Activated CD4-positive, alpha-beta memory T cell treated with anti-CD3 and anti-CD28 coated beads for 36 hours (primary cell): ENCODE data around the gene SNX22. TPM values are rescaled to one million over a fixed set of nuclear protein-coding genes. Genes with fewer than 3 reads are reported as not detected.

Experiments
- CTCF ChIA-PET: fragments of 350-600 bp; sonication (Branson Sonifier 250); formaldehyde crosslinking; loops from one replicate; lab custom pipeline; 2021; ENCODE audit warnings: antibody characterized with exemption, inconsistent platforms; lab: Charles Lee
- POLR2A ChIA-PET: fragments of 350-600 bp; sonication (Branson Sonifier 250); formaldehyde crosslinking; loops from one replicate; lab custom pipeline; 2021; ENCODE audit warnings: antibody characterized with exemption; lab: Charles Lee
- DNase-seq: peaks from one replicate; pipeline ENCODE4 v3.0.0-alpha.2; 2020
- H3K27ac Mint-ChIP-seq: one replicate; pipeline ENCODE4 v1.8.0; 2021; ENCODE audit warnings: mixed read lengths
- H3K27me3 Mint-ChIP-seq: one replicate; pipeline ENCODE4 v1.8.0; 2021; ENCODE audit warnings: mixed read lengths
- H3K36me3 Mint-ChIP-seq: one replicate; pipeline ENCODE4 v1.8.0; 2021; ENCODE audit warnings: mixed read lengths
- H3K4me1 Mint-ChIP-seq: one replicate; pipeline ENCODE4 v1.8.0; 2021; ENCODE audit warnings: low read depth, mixed read lengths
- H3K4me3 Mint-ChIP-seq: one replicate; pipeline ENCODE4 v1.8.0; 2021; ENCODE audit warnings: mild to moderate bottlenecking, mixed read lengths
- H3K9me3 Mint-ChIP-seq: one replicate; pipeline ENCODE4 v1.8.0; 2021; ENCODE audit warnings: mixed read lengths
- intact Hi-C: fragments of 100-400 bp; cut with micrococcal nuclease; formaldehyde crosslinking; loops from one replicate; pipeline ENCODE4 v1.15.1; 2023
- total RNA-seq, 2 experiments: library from RNA; stranded (reverse); gene quantifications; one replicate each; pipeline ENCODE4 v1.2.3, GENCODE V29; 2021

Gene SNX22
- total RNA-seq, 2 experiments from 2014 or later, result 0.38 to 0.68 TPM

- H3K4me1 Mint-ChIP-seq, result no peaks in the 10 kb centered on the region
- ChIA-PET CTCF (interaction anchor here (0.6 to 1.0 kb wide), 2 partner anchors 16 kb away, joined by 5 read pairs; no protein-coding TSS in a partner anchor), POLR2A (no interaction called here)
- H3K9me3 Mint-ChIP-seq, result no peaks in the 10 kb centered on the region
- peaks cover 21% of the 10 kb centered on the region for H3K36me3 Mint-ChIP-seq
- H3K4me3 Mint-ChIP-seq, result no peak overlapping the region
- intact Hi-C loops, result no loop called here
- H3K27me3 Mint-ChIP-seq, result no peaks in the 10 kb centered on the region
- DNase-seq, result no peak
- H3K27ac Mint-ChIP-seq, result no peak overlapping the region
These were observed 14.2 kb upstream of the SNX22 start for GRCh38 chr15:64137226-64137833.

DNA sequence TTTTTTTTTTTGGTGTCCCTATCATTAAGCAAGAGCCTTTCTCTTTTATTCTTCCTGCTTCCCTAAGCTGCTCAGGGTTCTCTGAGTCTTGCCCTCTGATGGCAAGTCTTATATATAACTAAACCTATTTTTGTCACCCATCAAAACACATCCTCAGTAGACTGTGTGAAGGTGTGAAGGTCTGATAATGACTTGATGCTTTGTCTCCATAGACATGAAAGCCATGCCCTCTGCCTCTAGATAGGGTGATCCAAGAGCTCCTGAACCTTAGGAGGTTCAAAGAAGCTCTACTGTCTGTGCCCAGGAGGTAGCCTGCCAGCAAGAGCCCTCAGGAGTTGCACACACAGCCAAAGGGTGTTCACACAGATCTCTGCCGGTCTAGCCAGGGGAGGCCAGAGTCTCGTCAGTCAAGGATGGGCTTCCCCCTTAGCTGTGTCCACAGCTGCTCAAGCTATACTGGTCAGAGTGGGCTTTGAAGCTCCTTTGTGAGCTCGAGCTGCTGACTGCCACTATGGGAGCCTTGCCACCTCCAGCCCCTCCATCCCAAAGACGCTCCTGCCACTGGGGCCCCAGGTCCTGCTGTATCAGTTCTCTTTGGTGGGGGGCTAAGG lies 13.1 kb upstream of the SNX22 start:
- intact Hi-C loops, result no loop called here
- H3K9me3 Mint-ChIP-seq, result no peaks in the 10 kb centered on the region
- no peaks in the 10 kb centered on the region for H3K4me1 Mint-ChIP-seq
- CTCF ChIA-PET, result interaction anchor here (0.6 to 0.7 kb wide), 2 partner anchors 16 to 17 kb away, joined by 3 to 5 read pairs; no protein-coding TSS in a partner anchor
- H3K4me3 Mint-ChIP-seq, result no peak overlapping the region
- no peaks in the 10 kb centered on the region for H3K27me3 Mint-ChIP-seq
- POLR2A ChIA-PET, result interaction anchor here (0.6 kb wide), 1 partner anchor 1045 kb away, joined by 3 read pairs; no protein-coding TSS in a partner anchor
- DNase-seq, result no peak
- H3K36me3 Mint-ChIP-seq, result peaks cover 15% of the 10 kb centered on the region
- H3K27ac Mint-ChIP-seq, result no peak overlapping the region

GRCh38 chr15:64141798-64142512 lies 9.6 kb upstream of the SNX22 start:
- Mint-ChIP-seq H3K4me3 (no peak overlapping the region), H3K36me3 (peaks cover 8% of the 10 kb centered on the region), H3K27ac (no peak overlapping the region), H3K4me1 (no peaks in the 10 kb centered on the region), H3K27me3 (no peaks in the 10 kb centered on the region), H3K9me3 (no peaks in the 10 kb centered on the region)
- intact Hi-C loops, result no loop called here
- DNase-seq, result no peak
- CTCF ChIA-PET, result interaction anchor here (0.7 kb wide), 1 partner anchor 74 kb away, joined by 3 read pairs; no protein-coding TSS in a partner anchor
- POLR2A ChIA-PET, result interaction anchor here (0.6 kb wide), 1 partner anchor 29 kb away, joined by 3 read pairs; no protein-coding TSS in a partner anchor

- DNase-seq, result no peak
- no peak overlapping the region for H3K27ac Mint-ChIP-seq
- H3K4me1 Mint-ChIP-seq, result no peaks in the 10 kb centered on the region
- POLR2A ChIA-PET, result no interaction called here
- no peaks in the 10 kb centered on the region for H3K9me3 Mint-ChIP-seq
- no peaks in the 10 kb centered on the region for H3K27me3 Mint-ChIP-seq
- intact Hi-C loops, result no loop called here
- peaks cover 3% of the 10 kb centered on the region for H3K36me3 Mint-ChIP-seq
- CTCF ChIA-PET, result no interaction called here
- H3K4me3 Mint-ChIP-seq, result no peak overlapping the region
These were observed 8.3 kb upstream of the SNX22 start for GRCh38 chr15:64143276-64143675.

DNA sequence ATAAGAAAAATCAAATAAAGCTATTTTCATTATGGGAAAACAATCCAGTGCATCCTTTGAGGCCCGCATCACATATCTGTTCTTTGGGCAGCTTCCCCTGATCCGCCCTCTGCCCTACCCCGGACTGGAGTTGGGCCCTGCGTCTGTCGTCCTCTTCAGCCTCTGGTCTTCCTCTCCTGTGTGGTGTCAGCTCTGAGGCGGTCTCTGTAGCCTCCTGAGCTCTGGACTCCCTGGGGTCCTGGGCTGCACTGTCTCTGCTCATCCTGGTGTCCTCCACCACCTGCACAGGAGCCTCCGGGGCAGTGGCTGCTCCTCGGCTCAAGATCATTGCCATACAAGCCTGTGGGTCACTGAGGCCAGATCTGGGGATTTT lies 7.4 kb upstream of the SNX22 start:
- ChIA-PET CTCF (interaction anchor here (0.9 to 1.2 kb wide), 2 partner anchors 9 to 392 kb away, joined by 3 to 4 read pairs; no protein-coding TSS in a partner anchor), POLR2A (no interaction called here)
- no peaks in the 10 kb centered on the region for H3K36me3 Mint-ChIP-seq
- no peaks in the 10 kb centered on the region for H3K4me1 Mint-ChIP-seq
- DNase-seq, result no peak
- no peaks in the 10 kb centered on the region for H3K9me3 Mint-ChIP-seq
- no peak overlapping the region for H3K27ac Mint-ChIP-seq
- no peak overlapping the region for H3K4me3 Mint-ChIP-seq
- no peaks in the 10 kb centered on the region for H3K27me3 Mint-ChIP-seq
- intact Hi-C loops, result no loop called here

- no peak for DNase-seq
- Mint-ChIP-seq H3K27ac (no peak overlapping the region), H3K9me3 (no peaks in the 10 kb centered on the region), H3K36me3 (no peaks in the 10 kb centered on the region), H3K27me3 (no peaks in the 10 kb centered on the region), H3K4me1 (peaks cover 4% of the 10 kb centered on the region), H3K4me3 (no peak overlapping the region)
- CTCF ChIA-PET, result interaction anchor here (0.8 to 1.4 kb wide), 4 partner anchors 8 to 430 kb away, joined by 3 to 10 read pairs (median 4); no protein-coding TSS in a partner anchor
- intact Hi-C loops, result no loop called here
- POLR2A ChIA-PET, result no interaction called here
These were observed 6.8 kb upstream of the SNX22 start for GRCh38 chr15:64144565-64145281.

- Mint-ChIP-seq H3K4me3 (no peak overlapping the region), H3K36me3 (no peaks in the 10 kb centered on the region)
- POLR2A ChIA-PET, result no interaction called here
These were observed 5.5 kb upstream of the SNX22 start for GRCh38 chr15:64146041-64146440.

GRCh38 chr15:64146520-64146884 lies 5.0 kb upstream of the SNX22 start:
- no peaks in the 10 kb centered on the region for H3K36me3 Mint-ChIP-seq
- POLR2A ChIA-PET, result no interaction called here
- DNase-seq, result no peak
- H3K9me3 Mint-ChIP-seq, result no peaks in the 10 kb centered on the region
- no peak overlapping the region for H3K4me3 Mint-ChIP-seq
- peaks cover 10% of the 10 kb centered on the region for H3K4me1 Mint-ChIP-seq
- intact Hi-C loops, result no loop called here
- no peak overlapping the region for H3K27ac Mint-ChIP-seq
- H3K27me3 Mint-ChIP-seq, result peaks cover 4% of the 10 kb centered on the region
- CTCF ChIA-PET, result interaction anchor here (1.5 kb wide), 1 partner anchor 11 kb away, joined by 4 read pairs; no protein-coding TSS in a partner anchor

More at GRCh38 chr15:64146041-64146440, 5.5 kb upstream of the SNX22 start:
- DNase-seq, result no peak
- CTCF ChIA-PET, result interaction anchor here (1.4 kb wide), 1 partner anchor 8 kb away, joined by 10 read pairs; no protein-coding TSS in a partner anchor
- no peak overlapping the region for H3K27ac Mint-ChIP-seq
- H3K9me3 Mint-ChIP-seq, result no peaks in the 10 kb centered on the region
- H3K27me3 Mint-ChIP-seq, result peaks cover 3% of the 10 kb centered on the region
- peaks cover 9% of the 10 kb centered on the region for H3K4me1 Mint-ChIP-seq
- intact Hi-C loops, result no loop called here

DNA sequence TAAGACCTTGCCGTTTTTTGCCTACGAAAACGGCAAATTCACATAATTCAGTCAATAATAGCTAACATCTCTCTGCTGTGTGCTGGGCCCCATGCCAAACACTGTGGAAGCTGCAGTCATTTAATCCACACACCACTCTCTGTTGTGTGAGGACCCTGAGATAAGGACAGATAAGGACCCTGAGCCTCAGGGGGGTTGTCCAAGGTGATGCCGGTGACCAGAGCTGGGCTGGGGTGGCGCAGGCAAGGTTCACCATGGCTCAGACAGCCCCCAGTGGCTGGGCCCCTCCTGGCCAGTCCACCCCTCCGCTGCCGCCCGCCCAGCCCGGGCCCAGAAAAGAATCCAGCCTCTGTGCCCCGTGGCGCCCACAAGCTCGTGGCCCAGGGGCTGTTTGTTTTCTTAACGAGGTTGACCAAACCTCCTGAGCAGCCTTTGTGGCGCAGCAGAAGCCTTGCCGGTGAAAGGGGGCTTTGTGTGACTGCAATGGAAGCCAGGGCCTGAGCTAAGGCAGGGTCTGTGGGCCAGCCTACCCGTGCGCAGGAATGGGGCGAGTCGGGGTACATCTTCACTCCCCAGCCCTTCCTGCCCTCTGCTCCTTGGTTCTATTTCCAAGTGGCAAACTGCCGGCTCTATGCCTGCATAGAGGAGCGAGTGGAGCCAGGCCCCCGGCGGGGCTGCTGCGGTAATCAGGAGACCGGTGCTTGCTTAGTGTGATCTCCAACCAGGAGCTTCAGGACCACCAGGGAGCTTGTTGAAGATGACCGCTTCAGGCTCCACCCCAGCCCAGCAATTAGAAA lies 4.4 kb upstream of the SNX22 start:
- POLR2A ChIA-PET, result interaction anchor here (0.5 kb wide), 1 partner anchor 15 kb away, joined by 3 read pairs; no protein-coding TSS in a partner anchor
- H3K27me3 Mint-ChIP-seq, result peaks cover 4% of the 10 kb centered on the region
- CTCF ChIA-PET, result interaction anchor here (1.5 kb wide), 1 partner anchor 10 kb away, joined by 4 read pairs; no protein-coding TSS in a partner anchor
- DNase-seq, result no peak
- H3K9me3 Mint-ChIP-seq, result no peaks in the 10 kb centered on the region
- H3K4me3 Mint-ChIP-seq, result no peak overlapping the region
- H3K36me3 Mint-ChIP-seq, result no peaks in the 10 kb centered on the region
- H3K4me1 Mint-ChIP-seq, result peaks cover 10% of the 10 kb centered on the region
- intact Hi-C loops, result no loop called here
- H3K27ac Mint-ChIP-seq, result no peak overlapping the region

GRCh38 chr15:64148168-64148567 lies 3.4 kb upstream of the SNX22 start:
- ChIA-PET POLR2A (no interaction called here), CTCF (interaction anchor here (1.3 to 1.5 kb wide), 2 partner anchors 9 to 79 kb away, joined by 3 to 4 read pairs; no protein-coding TSS in a partner anchor)
- Mint-ChIP-seq H3K27me3 (peaks cover 12% of the 10 kb centered on the region), H3K9me3 (no peaks in the 10 kb centered on the region), H3K27ac (no peak overlapping the region), H3K4me1 (peaks cover 18% of the 10 kb centered on the region), H3K4me3 (no peak overlapping the region), H3K36me3 (no peaks in the 10 kb centered on the region)
- DNase-seq, result no peak
- intact Hi-C loops, result no loop called here

GRCh38 chr15:64148581-64148980 lies 3.0 kb upstream of the SNX22 start:
- Mint-ChIP-seq H3K36me3 (no peaks in the 10 kb centered on the region), H3K4me1 (peaks cover 20% of the 10 kb centered on the region), H3K27me3 (peaks cover 14% of the 10 kb centered on the region), H3K27ac (no peak overlapping the region), H3K9me3 (no peaks in the 10 kb centered on the region), H3K4me3 (no peak overlapping the region)
- no peak for DNase-seq
- ChIA-PET POLR2A (no interaction called here), CTCF (interaction anchor here (1.3 to 1.5 kb wide), 2 partner anchors 17 to 79 kb away, joined by 3 to 7 read pairs; no protein-coding TSS in a partner anchor)
- intact Hi-C loops, result no loop called here
